ENCODE results near the gene H2AZ2.

GRCh38 chr7:44787041-44787440 is 60.8 kb downstream of the H2AZ2 start:
- TF ChIP-seq CTCF (IDR thresholded peaks at IDR 0.05; ENCODE audit: low read length) = no peak
- no peak for TF ChIP-seq EZH2 (IDR thresholded peaks at IDR 0.05; ENCODE audit: borderline replicate concordance, low read length)
